Esophagus squamous epithelium (tissue), 4 donors: ENCODE results near the gene NPHP4.

Experiments
- POLR2A ChIP-seq, 4 donors: fragments of 450-650 bp; IDR thresholded peaks; one replicate each; pipeline ENCODE4 v1.6.1; 2017; ENCODE audit warnings: antibody characterized with exemption in 4 of 4, mild to moderate bottlenecking in 4 of 4, moderate library complexity in 3 of 4
- TF ChIP-seq, protein P1 (sequence below), 6 experiments: fragments of 450-650 bp in 4 of 6; fragments of 200-600 bp in 2 of 6; sonication (generic) in 2 of 6; IDR thresholded peaks; one replicate each; pipeline ENCODE4 v1.5.1; 2016 to 2019; ENCODE audit warnings: antibody characterized with exemption in 6 of 6, mild to moderate bottlenecking in 4 of 6, moderate library complexity in 4 of 6

DNA sequence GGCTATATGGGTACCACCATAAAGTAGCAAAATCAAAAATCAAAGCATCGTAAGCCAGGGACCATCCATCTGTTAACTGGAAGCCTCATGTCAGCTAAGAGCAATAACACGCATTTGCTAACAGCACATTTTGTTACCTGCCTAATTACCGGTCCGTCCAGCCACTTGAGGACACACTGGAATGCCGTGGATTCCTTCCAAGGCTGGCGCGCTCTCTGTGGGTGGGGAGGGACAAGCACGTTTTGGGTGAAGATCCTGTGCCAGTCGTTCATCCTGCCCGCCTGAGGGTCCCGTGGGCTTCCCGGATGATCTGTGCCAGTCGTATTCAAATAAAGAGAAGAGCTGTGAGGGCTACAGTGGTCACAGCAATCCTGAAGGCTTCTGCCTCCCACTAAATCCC lies 6.2 kb downstream of the NPHP4 start:
- TF ChIP-seq, protein P1, sequence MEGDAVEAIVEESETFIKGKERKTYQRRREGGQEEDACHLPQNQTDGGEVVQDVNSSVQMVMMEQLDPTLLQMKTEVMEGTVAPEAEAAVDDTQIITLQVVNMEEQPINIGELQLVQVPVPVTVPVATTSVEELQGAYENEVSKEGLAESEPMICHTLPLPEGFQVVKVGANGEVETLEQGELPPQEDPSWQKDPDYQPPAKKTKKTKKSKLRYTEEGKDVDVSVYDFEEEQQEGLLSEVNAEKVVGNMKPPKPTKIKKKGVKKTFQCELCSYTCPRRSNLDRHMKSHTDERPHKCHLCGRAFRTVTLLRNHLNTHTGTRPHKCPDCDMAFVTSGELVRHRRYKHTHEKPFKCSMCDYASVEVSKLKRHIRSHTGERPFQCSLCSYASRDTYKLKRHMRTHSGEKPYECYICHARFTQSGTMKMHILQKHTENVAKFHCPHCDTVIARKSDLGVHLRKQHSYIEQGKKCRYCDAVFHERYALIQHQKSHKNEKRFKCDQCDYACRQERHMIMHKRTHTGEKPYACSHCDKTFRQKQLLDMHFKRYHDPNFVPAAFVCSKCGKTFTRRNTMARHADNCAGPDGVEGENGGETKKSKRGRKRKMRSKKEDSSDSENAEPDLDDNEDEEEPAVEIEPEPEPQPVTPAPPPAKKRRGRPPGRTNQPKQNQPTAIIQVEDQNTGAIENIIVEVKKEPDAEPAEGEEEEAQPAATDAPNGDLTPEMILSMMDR (IDR thresholded peaks at IDR 0.05): no peak
- no peak for TF ChIP-seq POLR2A (IDR thresholded peaks at IDR 0.05)
